Gastroesophageal sphincter (tissue), 4 donors: ENCODE results near the gene EEF1B2. TPM values are rescaled to one million over a fixed set of nuclear protein-coding genes. Genes with fewer than 3 reads are reported as not detected.

Experiments used
- ATAC-seq: fragments of 150-250 bp; one replicate; pipeline ENCODE4 v1.9.1; 2016; ENCODE audit warnings: mild to moderate bottlenecking, moderate library complexity
- H3K27ac ChIP-seq, 4 donors: fragments of 200-600 bp; sonication (generic) in 3 of 4; 1 replicate in 3 of 4; 2 replicates in 1 of 4; pipeline ENCODE4 v1.5.1; 2016 to 2019
- H3K27me3 ChIP-seq: fragments of 200-600 bp; sonication (generic); one replicate; pipeline ENCODE4 v1.5.1; 2019
- H3K36me3 ChIP-seq, 2 donors: fragments of 200-600 bp; sonication (generic); one replicate each; pipeline ENCODE4 v1.5.1; 2019; ENCODE audit warnings: control low read depth in 1 of 2
- H3K4me1 ChIP-seq, 3 donors: fragments of 200-600 bp; sonication (generic); 1 replicate in 2 of 3; 2 replicates in 1 of 3; pipeline ENCODE4 v1.5.1; 2016 to 2019; ENCODE audit warnings: control low read depth in 2 of 3
- H3K4me3 ChIP-seq, 2 donors: fragments of 200-600 bp; sonication (generic); one replicate each; pipeline ENCODE4 v1.5.1; 2019; ENCODE audit warnings: mild to moderate bottlenecking in 1 of 2, moderate library complexity in 1 of 2
- H3K9me3 ChIP-seq, 3 donors: fragments of 200-600 bp; sonication (generic); one replicate each; pipeline ENCODE4 v1.5.1; 2017 to 2019; ENCODE audit warnings: control low read depth in 2 of 3
- EP300 ChIP-seq: sonication (generic); formaldehyde crosslinking; IDR thresholded peaks from one replicate; pipeline ENCODE4 v1.6.1; 2017; ENCODE audit warnings: antibody characterized with exemption, mild to moderate bottlenecking
- POLR2A ChIP-seq, 2 donors: fragments of 450-650 bp; IDR thresholded peaks; one replicate each; pipeline ENCODE4 v1.6.1; 2017; ENCODE audit warnings: antibody characterized with exemption in 2 of 2, mild to moderate bottlenecking in 2 of 2, moderate library complexity in 1 of 2
- POLR2AphosphoS5 ChIP-seq: sonication (generic); formaldehyde crosslinking; IDR thresholded peaks from one replicate; pipeline ENCODE4 v1.6.1; 2017; ENCODE audit warnings: antibody characterized with exemption
- WGBS, 2 donors: methylation state at CpG; one replicate each; pipeline ENCODE4 v1.1.5; 2018; ENCODE audit warnings: low coverage in 1 of 2; 5-methylcytosine and 5-hydroxymethylcytosine counted together
- total RNA-seq, 4 donors: library from RNA; depleted of rRNA; stranded (reverse); fragments of >200 nt; gene quantifications; one replicate each; pipeline ENCODE4 v1.1.0, GENCODE V29; 2016
- TF ChIP-seq, protein P1 (sequence below), 4 experiments: fragments of 200-600 bp in 2 of 4; fragments of 450-650 bp in 2 of 4; sonication (generic) in 1 of 4; IDR thresholded peaks; one replicate each; pipeline ENCODE4 v1.5.1; 2017 to 2019; ENCODE audit warnings: antibody characterized with exemption in 4 of 4, mild to moderate bottlenecking in 2 of 4, moderate library complexity in 2 of 4

Gene EEF1B2
- total RNA-seq, 4 donors from 2014 or later = 162 to 367 (median 312) TPM

DNA sequence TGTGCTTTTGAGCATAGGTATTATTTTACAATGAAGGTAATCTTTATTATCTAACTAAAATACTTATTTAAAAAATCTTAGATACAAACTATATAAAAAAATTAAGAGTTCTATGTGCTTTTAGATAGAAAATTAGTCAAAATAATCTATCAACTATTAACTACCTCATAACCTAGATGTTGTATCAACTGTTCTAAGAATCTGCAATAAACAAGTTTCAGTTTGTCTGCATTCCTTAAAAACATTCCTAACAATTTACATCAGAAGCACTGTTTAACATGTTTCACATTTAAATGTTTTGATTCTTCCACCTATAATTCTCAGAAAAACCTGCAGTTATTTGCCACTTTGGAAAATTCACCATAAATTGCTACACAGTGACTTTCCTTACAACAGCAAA lies 33.8 kb upstream of the EEF1B2 start:
- H3K4me3 ChIP-seq = no peak overlapping the region
- TF ChIP-seq, protein P1, sequence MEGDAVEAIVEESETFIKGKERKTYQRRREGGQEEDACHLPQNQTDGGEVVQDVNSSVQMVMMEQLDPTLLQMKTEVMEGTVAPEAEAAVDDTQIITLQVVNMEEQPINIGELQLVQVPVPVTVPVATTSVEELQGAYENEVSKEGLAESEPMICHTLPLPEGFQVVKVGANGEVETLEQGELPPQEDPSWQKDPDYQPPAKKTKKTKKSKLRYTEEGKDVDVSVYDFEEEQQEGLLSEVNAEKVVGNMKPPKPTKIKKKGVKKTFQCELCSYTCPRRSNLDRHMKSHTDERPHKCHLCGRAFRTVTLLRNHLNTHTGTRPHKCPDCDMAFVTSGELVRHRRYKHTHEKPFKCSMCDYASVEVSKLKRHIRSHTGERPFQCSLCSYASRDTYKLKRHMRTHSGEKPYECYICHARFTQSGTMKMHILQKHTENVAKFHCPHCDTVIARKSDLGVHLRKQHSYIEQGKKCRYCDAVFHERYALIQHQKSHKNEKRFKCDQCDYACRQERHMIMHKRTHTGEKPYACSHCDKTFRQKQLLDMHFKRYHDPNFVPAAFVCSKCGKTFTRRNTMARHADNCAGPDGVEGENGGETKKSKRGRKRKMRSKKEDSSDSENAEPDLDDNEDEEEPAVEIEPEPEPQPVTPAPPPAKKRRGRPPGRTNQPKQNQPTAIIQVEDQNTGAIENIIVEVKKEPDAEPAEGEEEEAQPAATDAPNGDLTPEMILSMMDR (IDR thresholded peaks at IDR 0.05) = no peak
- TF ChIP-seq POLR2AphosphoS5 (no peak), POLR2A (IDR thresholded peaks at IDR 0.05) (no peak), EP300 (no peak)
- no peaks in the 10 kb centered on the region for H3K4me1 ChIP-seq
- H3K36me3 ChIP-seq = peaks cover 3 to 100% of the 10 kb centered on the region in 2 donors
- peaks cover 0 to 1% (median 0%) of the 10 kb centered on the region in 3 donors for H3K9me3 ChIP-seq
- ATAC-seq = no peak
- H3K27ac ChIP-seq = no peak overlapping the region
- H3K27me3 ChIP-seq = no peaks in the 10 kb centered on the region

DNA sequence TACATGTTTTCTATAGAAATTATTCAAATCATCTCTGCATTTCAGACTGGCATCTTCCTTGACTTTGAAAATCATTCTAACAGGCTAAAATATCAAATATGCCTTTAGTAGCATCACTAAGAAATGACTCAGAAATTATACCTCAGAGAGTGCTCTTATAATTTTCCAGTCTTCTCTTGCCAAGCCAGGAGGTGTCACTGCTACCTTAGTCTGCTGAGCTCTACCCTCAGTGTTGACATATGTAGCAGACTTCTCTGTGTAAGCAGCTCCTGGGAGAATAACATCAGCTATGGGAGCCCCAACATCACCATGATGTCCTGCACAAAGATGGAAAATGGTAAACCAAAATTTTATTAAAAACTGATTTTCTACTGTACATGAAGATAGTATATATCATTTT lies 32.0 kb upstream of the EEF1B2 start:
- no peak overlapping the region for H3K4me3 ChIP-seq
- no peaks in the 10 kb centered on the region for H3K9me3 ChIP-seq
- TF ChIP-seq POLR2A (IDR thresholded peaks at IDR 0.05) (no peak), POLR2AphosphoS5 (no peak), EP300 (no peak)
- TF ChIP-seq, protein P1 (IDR thresholded peaks at IDR 0.05) = no peak

DNA sequence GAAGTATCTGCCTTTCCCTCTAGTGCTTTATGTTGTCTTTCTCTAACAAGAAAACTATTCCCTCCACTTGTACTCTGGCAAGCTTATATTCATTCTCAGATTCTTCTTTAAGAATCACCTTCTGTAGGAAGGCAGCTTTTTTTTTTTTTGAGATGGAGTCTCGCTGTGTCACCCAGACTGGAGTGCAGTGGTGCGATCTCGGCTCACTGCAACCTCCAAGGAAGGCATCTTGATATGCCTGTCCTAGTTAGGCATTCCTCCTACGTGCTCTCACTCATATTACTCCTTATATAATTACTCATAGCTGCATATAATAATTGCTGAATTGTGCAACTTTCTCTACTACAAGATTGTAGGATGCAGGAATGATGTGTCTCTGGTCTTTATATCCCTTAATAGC lies 16.2 kb upstream of the EEF1B2 start:
- Histone ChIP-seq H3K27me3 (no peaks in the 10 kb centered on the region), H3K9me3 (no peaks in the 10 kb centered on the region), H3K4me3 (no peak overlapping the region), H3K27ac (no peak overlapping the region), H3K4me1 (no peaks in the 10 kb centered on the region), H3K36me3 (peaks cover 16 to 100% of the 10 kb centered on the region in 2 donors)
- no peak for ATAC-seq
- WGBS, 2 donors = 89% methylated on average over 4 of the region's 4 CpGs; no CpG with 5 or more reads in 1 of the 2 donors
- TF ChIP-seq POLR2A (IDR thresholded peaks at IDR 0.05) (no peak), EP300 (no peak), POLR2AphosphoS5 (no peak)
- TF ChIP-seq, protein P1 (IDR thresholded peaks at IDR 0.05) = no peak

More for the DNA sequence above, 32.0 kb upstream of the EEF1B2 start:
- no peaks in the 10 kb centered on the region for H3K27me3 ChIP-seq
- ATAC-seq = no peak
- peaks cover 3 to 100% of the 10 kb centered on the region in 2 donors for H3K36me3 ChIP-seq
- no peaks in the 10 kb centered on the region for H3K4me1 ChIP-seq
- no peak overlapping the region for H3K27ac ChIP-seq

DNA sequence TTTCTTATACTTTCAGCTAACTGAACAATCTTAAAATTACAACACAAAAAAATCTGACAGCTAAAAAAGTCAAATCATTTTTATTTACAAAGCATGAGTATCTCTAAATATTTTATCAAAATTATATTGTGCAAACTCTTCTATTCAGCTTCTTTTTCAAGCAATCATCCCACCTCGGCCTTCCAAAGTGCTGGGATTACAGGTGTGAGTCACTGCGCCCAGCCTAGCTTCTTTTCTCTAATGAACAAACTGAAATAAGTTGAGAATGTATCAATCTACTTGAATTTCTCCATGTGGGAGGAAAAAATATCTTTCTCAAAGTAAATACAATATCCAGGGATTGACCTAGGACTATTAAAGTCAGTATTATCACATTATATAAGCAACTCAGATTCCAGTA lies 15.3 kb upstream of the EEF1B2 start:
- Histone ChIP-seq H3K36me3 (peaks cover 19 to 100% of the 10 kb centered on the region in 2 donors), H3K4me3 (no peak overlapping the region), H3K4me1 (no peaks in the 10 kb centered on the region), H3K27me3 (no peaks in the 10 kb centered on the region), H3K9me3 (no peaks in the 10 kb centered on the region), H3K27ac (no peak overlapping the region)
- WGBS, 2 donors = 91 to 94% methylated on average over 2 of the region's 2 CpGs
- TF ChIP-seq POLR2AphosphoS5 (no peak), EP300 (no peak), POLR2A (IDR thresholded peaks at IDR 0.05) (no peak)
- TF ChIP-seq, protein P1 (IDR thresholded peaks at IDR 0.05) = no peak
- ATAC-seq = no peak

DNA sequence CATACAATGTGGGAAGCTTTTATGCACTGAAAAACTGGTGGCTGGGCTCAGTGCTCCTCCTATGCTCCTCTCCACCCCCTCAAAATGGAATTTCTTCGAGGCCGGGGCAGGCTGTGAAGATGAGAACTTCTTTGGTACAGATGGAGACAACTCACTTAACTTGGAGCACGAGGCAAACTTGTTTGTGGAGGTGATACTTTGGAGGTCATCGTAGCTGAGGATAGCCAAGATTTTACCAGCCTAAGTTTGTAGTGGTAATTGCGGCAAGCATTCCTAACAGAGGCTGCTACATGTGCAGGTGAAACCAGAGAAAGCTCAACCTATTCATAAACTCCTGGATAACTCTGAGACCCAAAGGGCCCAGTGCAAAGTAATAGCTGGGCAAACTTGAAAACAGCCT lies 14.0 kb upstream of the EEF1B2 start:
- no peak for ATAC-seq
- H3K27me3 ChIP-seq = no peaks in the 10 kb centered on the region
- H3K36me3 ChIP-seq = peaks cover 19 to 100% of the 10 kb centered on the region in 2 donors
- no peaks in the 10 kb centered on the region for H3K4me1 ChIP-seq
- H3K27ac ChIP-seq = no peak overlapping the region
- 78 to 80% methylated on average over 2 to 3 of the region's 5 CpGs for WGBS, 2 donors
- no peak overlapping the region for H3K4me3 ChIP-seq
- no peak for TF ChIP-seq POLR2AphosphoS5
- no peak for TF ChIP-seq POLR2A (IDR thresholded peaks at IDR 0.05)
- no peak for TF ChIP-seq EP300
- TF ChIP-seq, protein P1 (IDR thresholded peaks at IDR 0.05) = no peak
- no peaks in the 10 kb centered on the region for H3K9me3 ChIP-seq
